ENCODE measurements around the gene FBH1.
"Not testable (repeated sequence)": the region's sequence is repeated elsewhere in the genome, so short reads cannot be mapped to it uniquely, and the experiment has no call there.

FBH1 gene

GRCh38 chr10:5868383-5868782 lies 21.7 kb upstream of the FBH1 start:
- not testable (repeated sequence) for H2BK12ac ChIP-seq (ENCODE audit: low read length in 2 of 2); H2BK120ac ChIP-seq (ENCODE audit: low read depth, low read length); H3K18ac ChIP-seq (ENCODE audit: low read depth in 1 of 2, low read length in 2 of 2); H3K4me2 ChIP-seq (ENCODE audit: low read length, poor library complexity, severe bottlenecking); H3K4me1 ChIP-seq (ENCODE audit: control insufficient read depth, insufficient read depth, low read depth, low read length); H2BK15ac ChIP-seq (ENCODE audit: low read depth, poor library complexity, severe bottlenecking); H2AK5ac ChIP-seq (ENCODE audit: low read length, severe bottlenecking); H3K9me3 ChIP-seq (ENCODE audit: control insufficient read depth, low read length); H4K91ac ChIP-seq (ENCODE audit: low read length); H3K4ac ChIP-seq (ENCODE audit: low read depth in 1 of 2, low read length in 2 of 2); DNase-seq; H3K4me3 ChIP-seq (ENCODE audit: insufficient read depth in 1 of 2, low read depth in 1 of 2, low read length in 2 of 2); H3K36me3 ChIP-seq (ENCODE audit: control insufficient read depth in 1 of 2, insufficient read depth in 2 of 2, low read depth in 1 of 2, low read length in 2 of 2); H3K27ac ChIP-seq (ENCODE audit: low read length, poor library complexity, severe bottlenecking); H4K8ac ChIP-seq (ENCODE audit: low read length); H2AFZ ChIP-seq (ENCODE audit: low read depth, low read length); H2BK5ac ChIP-seq (ENCODE audit: low read depth, low read length, poor library complexity, severe bottlenecking); H3K27me3 ChIP-seq (ENCODE audit: control insufficient read depth in 1 of 2, insufficient read depth in 1 of 2, low read length in 2 of 2); H3K14ac ChIP-seq (ENCODE audit: low read length in 2 of 2); H3K23ac ChIP-seq (ENCODE audit: low read length in 2 of 2); H3K79me1 ChIP-seq (replicated peaks; ENCODE audit: low read length, poor library complexity, severe bottlenecking); H3K9ac ChIP-seq (ENCODE audit: low read length)
- 80% methylated on average over 6 of the region's 8 CpGs for WGBS

- Histone ChIP-seq H3K4me2 (ENCODE audit: low read length, poor library complexity, severe bottlenecking) (no peak overlapping the region), H2AK5ac (ENCODE audit: low read length, severe bottlenecking) (no peak overlapping the region), H3K79me1 (replicated peaks; ENCODE audit: low read length, poor library complexity, severe bottlenecking) (no peaks in the 10 kb centered on the region), H3K9me3 (ENCODE audit: control insufficient read depth, low read length) (peaks cover 3% of the 10 kb centered on the region), H2BK5ac (ENCODE audit: low read depth, low read length, poor library complexity, severe bottlenecking) (no peak overlapping the region), H3K9ac (ENCODE audit: low read length) (no peak overlapping the region), H3K27me3 (ENCODE audit: control insufficient read depth in 1 of 2, insufficient read depth in 1 of 2, low read length in 2 of 2) (no peaks in the 10 kb centered on the region), H4K91ac (ENCODE audit: low read length) (no peak overlapping the region), H2BK12ac (ENCODE audit: low read length in 2 of 2) (no peak overlapping the region), H3K4me3 (ENCODE audit: insufficient read depth in 1 of 2, low read depth in 1 of 2, low read length in 2 of 2) (no peak overlapping the region), H3K4me1 (ENCODE audit: control insufficient read depth, insufficient read depth, low read depth, low read length) (no peaks in the 10 kb centered on the region), H3K4ac (ENCODE audit: low read depth in 1 of 2, low read length in 2 of 2) (no peak overlapping the region), H3K27ac (ENCODE audit: low read length, poor library complexity, severe bottlenecking) (no peak overlapping the region), H2AFZ (ENCODE audit: low read depth, low read length) (no peak overlapping the region), H4K8ac (ENCODE audit: low read length) (no peak overlapping the region), H3K36me3 (ENCODE audit: control insufficient read depth in 1 of 2, insufficient read depth in 2 of 2, low read depth in 1 of 2, low read length in 2 of 2) (peaks cover 2% of the 10 kb centered on the region in 2 experiments), H2BK120ac (ENCODE audit: low read depth, low read length) (no peak overlapping the region), H2BK15ac (ENCODE audit: low read depth, poor library complexity, severe bottlenecking) (no peak overlapping the region), H3K23ac (ENCODE audit: low read length in 2 of 2) (no peak overlapping the region), H3K18ac (ENCODE audit: low read depth in 1 of 2, low read length in 2 of 2) (no peak overlapping the region), H3K14ac (ENCODE audit: low read length in 2 of 2) (no peak overlapping the region)
- DNase-seq: no peak
- whole genome bisulfite sequencing: 96% methylated on average over 1 of the region's 3 CpGs
Measured at GRCh38 chr10:5869156-5869555, 20.9 kb upstream of the FBH1 start.

GRCh38 chr10:5871596-5871995 lies 18.4 kb upstream of the FBH1 start:
- no peak overlapping the region for H3K23ac ChIP-seq (ENCODE audit: low read length in 2 of 2)
- no peak overlapping the region for H2BK120ac ChIP-seq (ENCODE audit: low read depth, low read length)
- peak overlapping the region; percentile 35 for H3K9ac ChIP-seq (ENCODE audit: low read length)
- WGBS: 89% methylated on average over 5 of the region's 5 CpGs
- H4K8ac ChIP-seq (ENCODE audit: low read length): peak overlapping the region; percentile 69
- no peaks in the 10 kb centered on the region for H3K27me3 ChIP-seq (ENCODE audit: control insufficient read depth in 1 of 2, insufficient read depth in 1 of 2, low read length in 2 of 2)
- peaks cover 2% of the 10 kb centered on the region for H3K4me1 ChIP-seq (ENCODE audit: control insufficient read depth, insufficient read depth, low read depth, low read length)
- H3K36me3 ChIP-seq (ENCODE audit: control insufficient read depth in 1 of 2, insufficient read depth in 2 of 2, low read depth in 1 of 2, low read length in 2 of 2): peaks cover 11 to 14% of the 10 kb centered on the region in 2 experiments
- no peak overlapping the region for H3K4ac ChIP-seq (ENCODE audit: low read depth in 1 of 2, low read length in 2 of 2)
- peaks cover 3% of the 10 kb centered on the region for H3K9me3 ChIP-seq (ENCODE audit: control insufficient read depth, low read length)
- no peak overlapping the region for H3K18ac ChIP-seq (ENCODE audit: low read depth in 1 of 2, low read length in 2 of 2)
- H3K4me2 ChIP-seq (ENCODE audit: low read length, poor library complexity, severe bottlenecking): no peak overlapping the region
- DNase-seq: peak; percentile 24
- no peak overlapping the region for H2BK12ac ChIP-seq (ENCODE audit: low read length in 2 of 2)
- H3K4me3 ChIP-seq (ENCODE audit: insufficient read depth in 1 of 2, low read depth in 1 of 2, low read length in 2 of 2): peak overlapping the region in 1 of 2 experiments; percentile 6
- H3K79me1 ChIP-seq (replicated peaks; ENCODE audit: low read length, poor library complexity, severe bottlenecking): no peaks in the 10 kb centered on the region
- no peak overlapping the region for H2BK5ac ChIP-seq (ENCODE audit: low read depth, low read length, poor library complexity, severe bottlenecking)
- no peak overlapping the region for H2AK5ac ChIP-seq (ENCODE audit: low read length, severe bottlenecking)
- H3K14ac ChIP-seq (ENCODE audit: low read length in 2 of 2): no peak overlapping the region
- H3K27ac ChIP-seq (ENCODE audit: low read length, poor library complexity, severe bottlenecking): no peak overlapping the region
- no peak overlapping the region for H2BK15ac ChIP-seq (ENCODE audit: low read depth, poor library complexity, severe bottlenecking)
- no peak overlapping the region for H4K91ac ChIP-seq (ENCODE audit: low read length)
- no peak overlapping the region for H2AFZ ChIP-seq (ENCODE audit: low read depth, low read length)

GRCh38 chr10:5873515-5873995 lies 16.5 kb upstream of the FBH1 start:
- Histone ChIP-seq H3K4me3 (ENCODE audit: insufficient read depth in 1 of 2, low read depth in 1 of 2, low read length in 2 of 2) (no peak overlapping the region), H3K27me3 (ENCODE audit: control insufficient read depth in 1 of 2, insufficient read depth in 1 of 2, low read length in 2 of 2) (no peaks in the 10 kb centered on the region), H3K36me3 (ENCODE audit: control insufficient read depth in 1 of 2, insufficient read depth in 2 of 2, low read depth in 1 of 2, low read length in 2 of 2) (peaks cover 15 to 25% of the 10 kb centered on the region in 2 experiments), H3K14ac (ENCODE audit: low read length in 2 of 2) (no peak overlapping the region), H2AK5ac (ENCODE audit: low read length, severe bottlenecking) (no peak overlapping the region), H3K27ac (ENCODE audit: low read length, poor library complexity, severe bottlenecking) (no peak overlapping the region), H2BK15ac (ENCODE audit: low read depth, poor library complexity, severe bottlenecking) (no peak overlapping the region), H3K79me1 (replicated peaks; ENCODE audit: low read length, poor library complexity, severe bottlenecking) (no peaks in the 10 kb centered on the region), H2AFZ (ENCODE audit: low read depth, low read length) (no peak overlapping the region), H3K9me3 (ENCODE audit: control insufficient read depth, low read length) (peaks cover 3% of the 10 kb centered on the region), H3K23ac (ENCODE audit: low read length in 2 of 2) (no peak overlapping the region), H4K91ac (ENCODE audit: low read length) (no peak overlapping the region), H3K4me1 (ENCODE audit: control insufficient read depth, insufficient read depth, low read depth, low read length) (peaks cover 2% of the 10 kb centered on the region), H2BK120ac (ENCODE audit: low read depth, low read length) (no peak overlapping the region), H3K4me2 (ENCODE audit: low read length, poor library complexity, severe bottlenecking) (no peak overlapping the region), H2BK5ac (ENCODE audit: low read depth, low read length, poor library complexity, severe bottlenecking) (no peak overlapping the region), H4K8ac (ENCODE audit: low read length) (no peak overlapping the region), H3K18ac (ENCODE audit: low read depth in 1 of 2, low read length in 2 of 2) (no peak overlapping the region), H3K4ac (ENCODE audit: low read depth in 1 of 2, low read length in 2 of 2) (no peak overlapping the region), H3K9ac (ENCODE audit: low read length) (peak overlapping the region; percentile 48), H2BK12ac (ENCODE audit: low read length in 2 of 2) (no peak overlapping the region)
- 75% methylated on average over 6 of the region's 9 CpGs for WGBS
- peak; percentile 76 for DNase-seq
